Measurements from ENCODE around the gene MAPK12. TPM values are rescaled to one million over a fixed set of nuclear protein-coding genes. Genes with fewer than 3 reads are reported as not detected.

The MAPK12 gene
- total and polyA plus RNA-seq, 9 of the 15 experiments (the other 6 are each of a cell fraction or from before 2014, with no cell fraction given) = 0.79 to 71.5 (median 32.8) TPM

GRCh38 chr22:50310949-50311444 is 49.5 kb upstream of the MAPK12 start:
- 72% methylated on average over 10 of the region's 16 CpGs for WGBS (ENCODE audit: insufficient coverage, low coverage, missing lambda C conversion rate)
- Histone ChIP-seq H2AFZ (ENCODE audit: low read depth, low read length) (no peak overlapping the region), H3K4me1 (replicated peaks in 1 of 2; ENCODE audit: control insufficient read depth in 2 of 2, insufficient read depth in 2 of 2, low read length in 2 of 2) (peaks cover 18 to 85% of the 10 kb centered on the region in 2 experiments), H3K9ac (ENCODE audit: insufficient read depth in 1 of 2, low read depth in 2 of 2, low read length in 2 of 2) (peak overlapping the region in 1 of 2 experiments; percentile 17; a peak in 1 of 4 replicates), H3K27me3 (ENCODE audit: control insufficient read depth in 2 of 2, insufficient read depth in 2 of 2, low read length in 2 of 2) (no peaks in the 10 kb centered on the region), H3K9me3 (replicated peaks; ENCODE audit: control insufficient read depth, insufficient read depth, low read depth, low read length) (no peaks in the 10 kb centered on the region), H4K20me1 (replicated peaks; ENCODE audit: control insufficient read depth, insufficient read depth, low read length) (no peaks in the 10 kb centered on the region), H3K79me2 (ENCODE audit: control insufficient read depth, insufficient read depth, low read length) (peaks cover 11% of the 10 kb centered on the region), H3K36me3 (ENCODE audit: control insufficient read depth, insufficient read depth, low read length) (no peaks in the 10 kb centered on the region), H3K4me3 (no peak overlapping the region), H3K9me1 (ENCODE audit: control insufficient read depth, insufficient read depth, low read length) (no peaks in the 10 kb centered on the region), H3K27ac (ENCODE audit: extremely low read depth, low read depth, low read length) (no peak overlapping the region), H3K4me2 (ENCODE audit: insufficient read depth, low read length) (no peak overlapping the region)
- intact Hi-C loops (cut with micrococcal nuclease) (no loop called here), in situ Hi-C loops (cut with MboI) (no loop called here)
- ATAC-seq (no peak), FAIRE-seq (no peak), DNase-seq (ENCODE audit: extremely low read depth in 1 of 4, low spot score in 3 of 4) (no peak)
- ChIA-PET POLR2A (no interaction called here), CTCF (ENCODE audit: low intra/inter-chr PET ratio) (no interaction called here)
- no TSS peak for BruUV-seq (replicated peaks)
- TF ChIP-seq, protein P1, sequence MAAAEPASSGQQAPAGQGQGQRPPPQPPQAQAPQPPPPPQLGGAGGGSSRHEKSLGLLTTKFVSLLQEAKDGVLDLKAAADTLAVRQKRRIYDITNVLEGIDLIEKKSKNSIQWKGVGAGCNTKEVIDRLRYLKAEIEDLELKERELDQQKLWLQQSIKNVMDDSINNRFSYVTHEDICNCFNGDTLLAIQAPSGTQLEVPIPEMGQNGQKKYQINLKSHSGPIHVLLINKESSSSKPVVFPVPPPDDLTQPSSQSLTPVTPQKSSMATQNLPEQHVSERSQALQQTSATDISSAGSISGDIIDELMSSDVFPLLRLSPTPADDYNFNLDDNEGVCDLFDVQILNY (CRISPR knock-in tag; IDR thresholded peaks at IDR 0.05) = no peak
- TF ChIP-seq PHB2 (IDR thresholded peaks at IDR 0.05; ENCODE audit: low read depth) (no peak), ETS2 (tag; IDR thresholded peaks at IDR 0.05; ENCODE audit: borderline replicate concordance, poor library complexity, severe bottlenecking) (no peak), FIP1L1 (IDR thresholded peaks at IDR 0.05; ENCODE audit: low read depth, low read length, poor library complexity, severe bottlenecking) (no peak)
